DND-41 (cell line): Measurements from ENCODE around the gene MIDN.

Experiments used
- ATAC-seq: fragments of 200-7000 bp; cut with Tn5 transposase; 3 replicates; pipeline ENCODE4 v1.9.1; 2021; ENCODE audit warnings: low read depth; ENCODE audit not compliant: insufficient read depth
- DNase-seq: peaks from one replicate; pipeline ENCODE4 v3.0.0-alpha.2; 2020
- H2AFZ ChIP-seq: 2 replicates; pipeline ENCODE4 v1.6.0; 2012; ENCODE audit warnings: low read depth, low read length
- H3K27ac ChIP-seq: 2 replicates; pipeline ENCODE4 v1.5.1; 2012; ENCODE audit warnings: low read length, inconsistent platforms
- H3K27me3 ChIP-seq: fragments of 200-600 bp; sonication (generic); 2 replicates; pipeline ENCODE4 v1.6.0; 2012; ENCODE audit warnings: low read length, mild to moderate bottlenecking, inconsistent platforms; ENCODE audit not compliant: insufficient read depth, poor library complexity
- H3K36me3 ChIP-seq: 2 replicates; pipeline ENCODE4 v1.5.1; 2012; ENCODE audit warnings: low read length, inconsistent platforms; ENCODE audit not compliant: insufficient read depth
- H3K4me1 ChIP-seq: 2 replicates; pipeline ENCODE4 v1.5.1; 2012; ENCODE audit warnings: mild to moderate bottlenecking, low read length; ENCODE audit not compliant: insufficient read depth
- H3K4me2 ChIP-seq: 2 replicates; pipeline ENCODE4 v1.6.0; 2012; ENCODE audit warnings: mild to moderate bottlenecking, moderate library complexity, low read length, inconsistent platforms; ENCODE audit not compliant: insufficient read depth
- H3K4me3 ChIP-seq, 2 experiments: fragments of 200-600 bp in 1 of 2; shearing (Covaris generic) in 1 of 2; 2 replicates each; pipeline ENCODE4 v1.5.1; 2012 to 2016; ENCODE audit warnings: inconsistent platforms in 2 of 2, low read length in 2 of 2, mild to moderate bottlenecking in 2 of 2, low read depth in 1 of 2, moderate library complexity in 1 of 2
- H3K79me2 ChIP-seq: 2 replicates; pipeline ENCODE4 v1.6.0; 2012; ENCODE audit warnings: low read length, inconsistent platforms; ENCODE audit not compliant: insufficient read depth
- H3K9ac ChIP-seq: 2 replicates; pipeline ENCODE4 v1.6.0; 2012; ENCODE audit warnings: low read depth, mild to moderate bottlenecking, inconsistent platforms, low read length, moderate library complexity
- H3K9me3 ChIP-seq: 2 replicates; pipeline ENCODE4 v1.5.1; 2012; ENCODE audit warnings: low read length, moderate library complexity, mild to moderate bottlenecking, inconsistent platforms; ENCODE audit not compliant: insufficient read depth, severe bottlenecking
- H4K20me1 ChIP-seq: 2 replicates; pipeline ENCODE4 v1.6.0; 2012; ENCODE audit warnings: low read length; ENCODE audit not compliant: insufficient read depth
- EZH2 ChIP-seq: IDR thresholded peaks from 3 replicates; pipeline ENCODE4 v1.6.1; 2012; ENCODE audit warnings: borderline replicate concordance, low read depth, mild to moderate bottlenecking, moderate library complexity, low read length, inconsistent platforms; ENCODE audit not compliant: severe bottlenecking
- TF ChIP-seq, protein P1 (sequence below): IDR thresholded peaks from 2 replicates; pipeline ENCODE4 v1.5.1; 2012; ENCODE audit warnings: borderline replicate concordance, low read length, moderate library complexity, mild to moderate bottlenecking; ENCODE audit not compliant: poor library complexity, severe bottlenecking; ENCODE audit errors: extremely low read depth

Gene MIDN

DNA sequence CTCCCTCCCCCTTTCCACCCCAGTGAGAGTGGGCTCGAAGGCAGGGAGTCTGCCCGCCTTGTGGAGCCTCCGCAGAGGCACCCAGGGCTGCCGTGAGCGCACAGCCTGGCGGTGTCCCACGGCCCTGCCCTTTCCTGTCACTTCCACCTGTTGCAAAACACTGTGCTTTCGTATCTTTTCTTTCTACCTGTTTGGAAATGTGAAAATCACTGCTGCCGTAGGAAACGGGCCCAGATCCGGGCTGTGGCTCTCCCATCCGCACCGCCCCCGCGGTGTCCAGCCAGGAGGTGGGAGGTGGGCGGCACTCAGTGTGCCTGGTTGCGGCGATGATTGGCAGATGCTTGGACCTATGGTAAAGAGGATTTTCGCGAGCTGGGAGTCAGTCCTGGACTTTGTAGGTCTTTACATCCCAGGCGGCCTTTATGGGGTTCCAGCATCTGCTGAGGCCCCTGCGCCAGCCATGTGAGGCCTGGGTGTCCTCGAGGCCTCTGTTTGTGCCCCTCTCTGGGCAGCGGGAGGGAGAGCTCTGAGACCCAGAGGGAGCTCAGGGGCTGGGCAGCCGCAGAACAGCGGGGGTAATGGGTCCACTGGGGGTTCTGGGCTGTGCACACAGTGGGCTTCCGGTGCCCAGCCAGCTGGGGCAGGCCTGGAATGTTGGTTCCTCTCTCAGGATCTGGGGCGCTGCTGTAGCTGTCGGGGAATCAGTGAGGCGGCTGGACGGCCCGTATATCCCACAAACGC lies 36.7 kb upstream of the MIDN start:
- Histone ChIP-seq H3K79me2 (peaks cover 97% of the 10 kb centered on the region), H2AFZ (no peak overlapping the region), H3K4me1 (peaks cover 33% of the 10 kb centered on the region), H3K9me3 (no peaks in the 10 kb centered on the region), H3K9ac (no peak overlapping the region), H3K27me3 (no peaks in the 10 kb centered on the region), H3K4me3 (no peak overlapping the region), H4K20me1 (peaks cover 67% of the 10 kb centered on the region), H3K4me2 (no peak overlapping the region), H3K36me3 (peaks cover 71% of the 10 kb centered on the region), H3K27ac (no peak overlapping the region)
- ATAC-seq (no peak), DNase-seq (no peak)
- no peak for TF ChIP-seq EZH2
- TF ChIP-seq, protein P1, sequence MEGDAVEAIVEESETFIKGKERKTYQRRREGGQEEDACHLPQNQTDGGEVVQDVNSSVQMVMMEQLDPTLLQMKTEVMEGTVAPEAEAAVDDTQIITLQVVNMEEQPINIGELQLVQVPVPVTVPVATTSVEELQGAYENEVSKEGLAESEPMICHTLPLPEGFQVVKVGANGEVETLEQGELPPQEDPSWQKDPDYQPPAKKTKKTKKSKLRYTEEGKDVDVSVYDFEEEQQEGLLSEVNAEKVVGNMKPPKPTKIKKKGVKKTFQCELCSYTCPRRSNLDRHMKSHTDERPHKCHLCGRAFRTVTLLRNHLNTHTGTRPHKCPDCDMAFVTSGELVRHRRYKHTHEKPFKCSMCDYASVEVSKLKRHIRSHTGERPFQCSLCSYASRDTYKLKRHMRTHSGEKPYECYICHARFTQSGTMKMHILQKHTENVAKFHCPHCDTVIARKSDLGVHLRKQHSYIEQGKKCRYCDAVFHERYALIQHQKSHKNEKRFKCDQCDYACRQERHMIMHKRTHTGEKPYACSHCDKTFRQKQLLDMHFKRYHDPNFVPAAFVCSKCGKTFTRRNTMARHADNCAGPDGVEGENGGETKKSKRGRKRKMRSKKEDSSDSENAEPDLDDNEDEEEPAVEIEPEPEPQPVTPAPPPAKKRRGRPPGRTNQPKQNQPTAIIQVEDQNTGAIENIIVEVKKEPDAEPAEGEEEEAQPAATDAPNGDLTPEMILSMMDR = no peak

DNA sequence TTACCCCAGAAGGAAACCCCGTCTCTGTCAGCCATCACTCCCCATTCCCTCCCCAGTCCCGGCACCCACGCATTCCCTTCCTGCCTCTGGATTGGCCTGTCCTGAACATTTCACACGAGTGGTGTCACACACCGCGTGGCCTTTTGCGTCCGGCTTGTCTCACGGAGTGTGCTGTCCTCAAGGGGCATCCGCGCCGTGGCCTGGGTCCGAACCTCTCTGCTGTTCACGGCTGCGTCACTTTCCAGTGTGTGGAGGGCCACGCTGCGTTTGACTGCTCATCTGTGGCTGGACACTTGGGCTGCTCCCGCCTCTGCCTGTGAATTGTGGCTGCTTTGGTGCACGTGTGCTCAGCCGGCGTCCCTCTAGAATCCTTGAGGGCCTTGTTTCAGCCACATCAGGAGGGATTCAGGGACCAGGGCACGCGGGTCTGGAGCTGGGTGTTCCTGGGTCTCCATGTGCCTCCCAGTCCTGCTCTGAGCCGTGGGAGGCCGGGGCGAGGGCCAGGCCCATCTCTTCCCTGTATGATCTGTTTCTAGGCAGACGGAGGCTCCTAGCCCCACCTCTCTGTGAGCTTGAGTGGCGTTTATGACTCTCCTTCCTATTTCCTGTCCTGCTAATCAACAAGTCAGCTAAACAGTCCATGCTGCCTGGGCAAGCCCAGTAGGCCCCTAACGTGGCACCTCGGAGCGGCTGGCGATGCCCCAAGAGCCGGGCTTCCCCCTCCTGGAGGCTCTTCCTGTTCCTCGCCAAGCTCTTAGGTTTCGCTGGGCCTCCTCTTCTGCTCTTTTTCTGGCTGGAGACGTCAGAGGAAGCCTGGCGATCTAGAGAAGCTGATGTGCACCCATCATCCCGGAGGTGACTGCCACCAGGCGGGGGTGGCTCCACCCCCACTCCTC lies 34.7 kb upstream of the MIDN start:
- Histone ChIP-seq H3K4me3 (no peak overlapping the region), H4K20me1 (peaks cover 71% of the 10 kb centered on the region), H2AFZ (no peak overlapping the region), H3K9ac (no peak overlapping the region), H3K36me3 (peaks cover 73% of the 10 kb centered on the region), H3K27me3 (no peaks in the 10 kb centered on the region), H3K4me2 (no peak overlapping the region), H3K4me1 (peaks cover 16% of the 10 kb centered on the region), H3K27ac (no peak overlapping the region), H3K79me2 (peaks cover 97% of the 10 kb centered on the region), H3K9me3 (no peaks in the 10 kb centered on the region)
- TF ChIP-seq, protein P1 = no peak
- TF ChIP-seq EZH2 = no peak
- ATAC-seq (no peak), DNase-seq (no peak)

DNA sequence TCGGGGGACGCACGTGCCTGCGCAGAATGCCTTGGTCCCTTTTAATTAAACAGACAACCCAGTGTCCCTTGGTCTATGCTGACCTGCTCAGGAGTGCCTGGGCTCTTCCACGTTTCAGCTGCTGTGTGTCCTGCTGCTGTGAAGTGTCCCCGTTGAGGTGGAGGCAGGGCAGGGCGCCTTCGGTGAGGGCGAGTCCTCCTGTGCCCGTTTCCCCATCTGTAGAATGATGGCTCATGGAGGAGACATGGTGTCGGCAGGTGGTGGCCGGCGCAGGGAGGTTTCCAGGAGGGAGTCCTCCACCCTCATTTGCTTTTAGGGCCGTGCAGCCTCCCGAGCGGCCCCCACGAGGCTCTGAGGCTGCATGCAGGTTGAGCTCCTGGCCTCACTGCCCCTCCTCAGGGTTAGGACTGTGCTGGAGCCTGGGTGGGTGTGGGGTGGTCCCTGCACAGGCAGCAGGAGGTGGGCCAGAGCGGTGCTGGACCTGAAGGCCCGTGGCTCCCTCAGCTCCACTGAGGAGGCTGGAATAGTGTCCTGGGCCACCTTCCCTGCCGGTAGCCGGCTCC lies 34.0 kb upstream of the MIDN start:
- no peak for DNase-seq
- H3K4me3 ChIP-seq = no peak overlapping the region
- no peaks in the 10 kb centered on the region for H3K27me3 ChIP-seq
- H4K20me1 ChIP-seq = peaks cover 73% of the 10 kb centered on the region
- peaks cover 9% of the 10 kb centered on the region for H3K4me1 ChIP-seq
- peaks cover 95% of the 10 kb centered on the region for H3K79me2 ChIP-seq
- no peak overlapping the region for H2AFZ ChIP-seq
- no peaks in the 10 kb centered on the region for H3K9me3 ChIP-seq
- H3K36me3 ChIP-seq = peaks cover 70% of the 10 kb centered on the region
- no peak overlapping the region for H3K4me2 ChIP-seq
- H3K27ac ChIP-seq = no peak overlapping the region
- no peak overlapping the region for H3K9ac ChIP-seq
- ATAC-seq = no peak
- TF ChIP-seq, protein P1 = no peak
- TF ChIP-seq EZH2 = no peak
